HG02678 (cell line): Measurements from ENCODE around the gene GOSR2.
"Not testable (repeated sequence)": the region's sequence is repeated elsewhere in the genome, so short reads cannot be mapped to it uniquely, and the experiment has no call there.

Experiments
- ATAC-seq: cut with Tn5 transposase; IDR thresholded peaks from one replicate; pipeline ENCODE4 v1.9.1; 2021; ENCODE audit warnings: mild to moderate bottlenecking, moderate library complexity; ENCODE audit not compliant: unreplicated experiment

The GOSR2 gene

GRCh38 chr17:46892192-46892703, 30.7 kb upstream of the GOSR2 start:
- ATAC-seq = no peak

GRCh38 chr17:46894024-46894423, 28.9 kb upstream of the GOSR2 start:
- no peak for ATAC-seq

GRCh38 chr17:46894476-46895151, 28.3 kb upstream of the GOSR2 start:
- no peak for ATAC-seq

DNA sequence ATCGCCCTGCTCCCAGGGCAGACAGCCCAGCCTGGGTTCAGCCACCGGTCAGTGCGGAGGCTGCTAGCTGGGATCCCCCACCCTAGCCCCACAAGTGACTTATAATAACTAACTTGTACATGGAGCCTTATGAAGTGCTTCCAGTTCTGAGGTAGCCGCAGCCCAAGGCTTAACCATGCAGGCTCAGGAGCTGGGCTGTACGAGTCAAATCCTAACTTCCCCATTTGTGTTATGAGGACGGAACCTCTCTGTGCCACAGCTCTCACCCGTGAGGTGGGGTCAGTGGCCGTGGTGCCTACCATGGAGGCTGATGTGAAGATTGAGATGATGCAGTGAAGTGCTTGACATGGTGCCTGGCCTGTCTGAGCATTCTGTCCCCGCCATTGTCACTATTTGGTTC, 27.8 kb upstream of the GOSR2 start:
- ATAC-seq = no peak

- no peak for ATAC-seq
Measured at GRCh38 chr17:46896991-46897390, 26.0 kb upstream of the GOSR2 start.

GRCh38 chr17:46898364-46898763, 24.6 kb upstream of the GOSR2 start:
- ATAC-seq = no peak

GRCh38 chr17:46898860-46899259, 24.1 kb upstream of the GOSR2 start:
- no peak for ATAC-seq

DNA sequence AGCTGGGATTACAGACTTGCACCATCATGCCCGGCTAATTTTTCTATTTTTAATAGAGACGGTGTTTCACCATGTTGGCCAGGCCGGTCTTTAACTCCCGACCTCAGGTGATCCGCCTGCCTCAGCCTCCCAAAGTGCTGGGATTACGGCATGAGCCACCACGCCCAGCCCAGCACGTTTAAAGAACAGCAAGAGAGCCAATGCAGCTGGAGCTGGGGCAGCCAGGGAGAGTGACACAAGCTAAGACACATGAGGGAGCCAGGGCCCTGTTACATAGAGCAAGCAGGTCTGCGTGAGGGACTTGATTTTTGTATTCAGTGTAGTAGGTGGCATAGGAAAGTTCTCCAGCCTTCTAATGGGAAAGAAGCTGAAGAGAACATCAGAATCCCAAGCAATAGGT, 21.7 kb upstream of the GOSR2 start:
- ATAC-seq = no peak

- ATAC-seq = no peak
Measured at GRCh38 chr17:46903762-46904672, 18.9 kb upstream of the GOSR2 start.

GRCh38 chr17:46908068-46908737, 14.8 kb upstream of the GOSR2 start:
- ATAC-seq = no peak

GRCh38 chr17:46910179-46910927, 12.6 kb upstream of the GOSR2 start:
- ATAC-seq = no peak

DNA sequence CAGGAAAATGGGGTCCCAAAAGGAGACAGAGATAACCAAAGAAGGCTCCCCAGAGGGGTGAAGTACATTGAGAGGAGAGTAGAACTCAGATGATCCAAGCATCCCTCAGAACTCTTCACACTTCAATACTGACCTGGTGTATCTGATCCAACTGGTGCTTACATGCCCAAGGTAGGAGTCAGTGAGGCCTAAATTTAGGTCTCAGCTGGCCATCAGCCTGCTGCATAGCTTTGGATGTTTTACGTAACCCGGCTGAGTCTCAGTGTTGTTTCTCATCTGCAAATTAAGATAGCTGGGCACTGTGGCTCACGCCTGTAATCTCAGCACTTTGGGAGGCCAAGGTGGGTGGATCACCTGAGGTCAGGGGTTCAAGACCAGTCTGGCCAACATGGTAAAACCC, 11.6 kb upstream of the GOSR2 start:
- ATAC-seq = no peak

DNA sequence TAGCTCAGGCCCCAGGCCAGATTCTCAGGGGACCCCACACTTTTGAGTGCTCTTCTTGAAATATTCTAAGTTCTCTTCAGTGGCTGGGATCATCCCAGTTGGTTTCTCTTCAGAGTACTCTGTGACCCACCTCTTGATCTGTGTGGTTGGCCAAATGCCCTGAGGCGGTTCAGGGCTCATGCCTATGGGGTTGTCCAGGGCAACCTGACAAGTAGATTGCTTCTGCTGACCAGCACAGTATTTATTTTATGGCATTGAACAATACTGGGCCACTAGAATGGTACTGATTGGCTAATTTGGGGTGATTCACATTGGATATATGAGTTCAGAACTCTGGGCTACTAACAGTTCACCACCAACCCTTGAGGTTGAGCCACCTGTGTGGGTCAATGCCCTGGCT, 7.4 kb upstream of the GOSR2 start:
- ATAC-seq = no peak

GRCh38 chr17:46916211-46916610, 6.7 kb upstream of the GOSR2 start:
- no peak for ATAC-seq

GRCh38 chr17:46916623-46917022, 6.3 kb upstream of the GOSR2 start:
- ATAC-seq = no peak

GRCh38 chr17:46917041-46917440, 5.9 kb upstream of the GOSR2 start:
- ATAC-seq = no peak

DNA sequence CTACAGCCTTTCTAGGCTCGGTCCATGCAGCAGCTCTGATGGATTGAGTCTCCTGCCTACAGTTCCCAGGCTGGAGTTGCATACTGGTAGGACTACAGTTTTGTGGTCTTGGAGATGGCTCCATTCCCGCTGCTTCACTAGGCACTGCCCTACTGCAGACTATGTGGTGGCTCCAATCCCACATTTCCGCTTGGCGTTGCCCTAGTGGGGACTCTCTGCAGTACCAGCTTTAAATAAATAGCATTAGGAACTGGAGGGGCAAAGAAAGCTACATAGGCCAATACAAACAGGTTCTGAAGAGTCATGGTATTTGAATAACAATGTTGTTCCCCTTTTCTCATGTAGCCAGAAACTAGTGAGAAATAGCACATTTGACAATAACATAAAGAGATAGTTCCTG, 5.4 kb upstream of the GOSR2 start:
- ATAC-seq = no peak

DNA sequence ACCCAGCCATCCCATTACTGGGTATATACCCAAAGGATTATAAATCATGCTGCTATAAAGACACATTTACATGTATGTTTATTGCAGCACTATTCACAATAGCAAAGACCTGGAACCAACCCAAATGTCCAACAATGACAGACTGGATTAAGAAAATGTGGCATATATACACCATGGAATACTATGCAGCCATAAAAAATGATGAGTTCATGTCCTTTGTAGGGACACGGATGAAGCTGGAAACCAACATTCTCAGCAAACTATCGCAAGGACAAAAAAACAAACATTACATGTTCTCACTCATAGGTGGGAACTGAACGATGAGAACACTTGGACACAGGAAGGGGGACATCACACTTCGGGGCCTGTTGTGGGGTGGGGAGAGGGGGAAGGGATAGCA, 998 bp upstream of the GOSR2 start:
- not testable (repeated sequence) for ATAC-seq

DNA sequence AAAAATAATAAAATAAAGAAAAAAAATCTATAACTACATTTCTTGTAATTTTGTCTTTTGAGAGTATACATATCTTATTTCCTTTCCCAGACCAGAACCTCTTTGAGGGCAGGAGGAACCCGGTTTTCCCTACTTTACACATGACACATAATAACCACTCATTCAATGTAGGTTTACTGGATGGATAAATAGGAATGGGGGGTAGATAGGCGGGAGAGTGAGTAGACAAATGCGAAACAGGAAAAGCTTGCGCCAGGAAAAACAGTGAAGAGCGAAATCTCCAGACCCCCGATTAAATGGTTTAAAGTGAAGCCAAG, 515 bp upstream of the GOSR2 start:
- ATAC-seq = no peak

DNA sequence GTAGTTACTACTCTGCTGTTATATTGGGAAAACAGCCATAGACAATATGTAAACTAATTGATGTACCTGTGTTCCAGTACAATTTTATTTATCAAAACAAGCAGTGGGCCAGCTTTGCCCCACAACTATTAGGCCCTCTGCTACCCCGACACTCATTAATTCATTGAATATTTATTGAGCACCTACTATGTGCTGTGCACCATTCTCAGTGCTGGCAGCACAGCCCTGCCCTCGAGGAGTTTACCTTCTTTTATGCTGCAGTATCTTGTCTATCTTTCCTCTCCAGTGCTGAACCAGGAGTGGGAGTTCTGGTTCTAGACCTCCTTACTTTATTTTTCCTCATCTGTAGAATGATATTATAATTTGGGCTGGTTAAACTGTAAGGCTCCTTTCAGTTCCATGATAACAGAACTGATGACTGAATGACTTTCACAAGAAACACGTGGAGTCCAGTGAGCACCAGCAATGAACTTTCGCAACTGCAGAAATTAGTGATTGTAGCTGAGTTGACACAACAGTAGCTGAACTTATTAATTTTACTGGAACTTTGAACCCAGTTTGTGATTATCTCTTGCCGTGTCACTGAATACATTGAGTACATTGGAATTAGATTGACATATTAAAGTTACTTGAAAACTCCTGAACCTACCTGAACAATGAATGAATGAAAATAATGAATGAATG, 2.4 kb downstream of the GOSR2 start:
- ATAC-seq = no peak
